Activated naive CD8-positive, alpha-beta T cell (primary cell): Measurements from ENCODE around the gene MCRIP2.
"Not testable (repeated sequence)": the region's sequence is repeated elsewhere in the genome, so short reads cannot be mapped to it uniquely, and the experiment has no call there.

ENCODE experiments used
- H3K27ac Mint-ChIP-seq: one replicate; pipeline ENCODE4 v1.8.0; 2021; ENCODE audit warnings: mixed read lengths
- H3K27me3 Mint-ChIP-seq: one replicate; pipeline ENCODE4 v1.8.0; 2021; ENCODE audit warnings: mixed read lengths
- H3K36me3 Mint-ChIP-seq: one replicate; pipeline ENCODE4 v1.8.0; 2021; ENCODE audit warnings: mixed read lengths
- H3K4me1 Mint-ChIP-seq: one replicate; pipeline ENCODE4 v1.8.0; 2021; ENCODE audit warnings: low read depth, mixed read lengths
- H3K4me3 Mint-ChIP-seq: one replicate; pipeline ENCODE4 v1.8.0; 2021; ENCODE audit warnings: mild to moderate bottlenecking, mixed read lengths
- H3K9me3 Mint-ChIP-seq: one replicate; pipeline ENCODE4 v1.8.0; 2021; ENCODE audit warnings: low read depth, mixed read lengths

The MCRIP2 gene, protein sequence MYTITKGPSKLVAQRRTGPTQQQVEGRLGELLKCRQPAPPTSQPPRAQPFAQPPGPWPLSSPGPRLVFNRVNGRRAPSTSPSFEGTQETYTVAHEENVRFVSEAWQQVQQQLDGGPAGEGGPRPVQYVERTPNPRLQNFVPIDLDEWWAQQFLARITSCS

DNA sequence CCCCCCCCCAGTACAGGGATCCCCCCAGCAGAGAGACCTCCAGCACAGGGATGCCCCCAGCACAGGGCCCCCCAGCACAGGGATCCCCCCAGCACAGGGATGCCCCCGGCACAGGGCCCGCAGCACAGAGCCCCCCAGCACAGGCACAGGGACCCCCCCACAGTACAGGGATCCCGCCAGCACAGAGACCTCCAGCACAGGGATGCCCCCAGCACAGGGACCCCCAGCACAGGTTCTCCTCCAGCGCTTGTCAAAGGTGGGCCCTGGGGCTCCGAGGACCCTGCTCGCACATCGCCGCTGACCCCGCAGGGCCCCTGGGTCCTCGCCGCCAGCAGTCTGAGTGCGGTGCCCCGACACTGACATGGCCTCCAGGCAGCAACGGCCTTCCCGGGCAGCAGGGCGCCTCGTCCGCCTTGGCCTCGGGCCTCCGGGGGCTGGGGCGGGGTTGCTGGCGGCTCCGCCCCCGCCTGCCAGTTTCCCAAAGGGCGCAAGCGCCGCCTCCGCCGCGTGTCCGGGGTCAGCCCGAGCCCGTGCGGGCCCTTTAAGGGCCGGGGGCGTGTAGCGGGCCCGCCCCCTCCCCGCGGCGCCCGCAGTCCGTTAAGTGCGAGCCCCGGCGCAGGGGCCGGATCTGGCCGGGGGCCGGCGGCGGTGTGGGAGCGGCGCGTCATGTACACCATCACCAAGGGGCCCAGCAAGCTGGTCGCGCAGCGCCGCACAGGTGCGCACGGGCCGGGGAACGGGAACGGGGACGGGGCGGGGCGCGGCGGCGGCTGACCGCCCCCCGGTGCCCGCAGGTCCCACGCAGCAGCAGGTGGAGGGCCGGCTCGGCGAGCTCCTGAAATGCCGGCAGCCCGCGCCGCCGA lies at the start of gene MCRIP2:
Gene MCRIP2, plus strand, starts transcription at position 503 of the 863 bp plus-strand sequence. Its CDS starts 164 bp downstream, at position 667.
- peak within 1 kb of the TSS; percentile 16 for H3K27ac Mint-ChIP-seq
- no peaks in the 10 kb centered on the region for H3K9me3 Mint-ChIP-seq
- no peaks in the 10 kb centered on the region for H3K27me3 Mint-ChIP-seq
- H3K4me1 Mint-ChIP-seq = peaks cover 17% of the 10 kb centered on the region
- peak within 1 kb of the TSS; percentile 78 for H3K4me3 Mint-ChIP-seq
- H3K36me3 Mint-ChIP-seq = no peaks in the 10 kb centered on the region

DNA sequence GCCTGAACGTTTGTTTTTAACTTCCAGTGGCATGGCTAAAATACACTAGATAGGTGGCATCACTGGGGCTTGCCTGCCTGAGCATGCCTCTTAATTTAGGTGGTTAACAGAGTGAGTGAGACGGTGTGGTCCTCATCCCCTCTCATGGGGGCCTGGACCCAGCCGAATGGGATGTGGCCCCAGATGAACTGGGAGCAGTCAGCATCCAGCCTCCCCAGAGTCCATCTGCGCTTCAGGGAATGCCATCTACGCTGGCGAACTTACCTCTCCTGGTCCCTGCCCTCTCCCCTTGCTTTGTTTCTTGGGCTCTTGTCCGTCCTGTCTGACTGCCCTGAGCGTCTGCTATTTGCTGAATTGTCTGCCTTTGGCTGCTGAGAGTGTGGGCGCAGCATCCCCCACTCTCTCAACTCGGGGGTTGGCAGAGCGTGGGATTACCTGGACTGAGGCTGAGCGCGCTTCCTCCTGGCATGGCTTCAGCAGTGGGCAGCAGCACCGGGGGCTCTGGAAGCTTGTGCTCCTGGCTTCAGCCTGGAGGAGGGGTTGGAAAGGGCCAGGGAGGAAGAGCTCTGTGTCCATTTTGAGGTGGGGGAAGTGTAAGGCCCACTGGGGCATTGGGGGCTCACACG lies 49.6 kb upstream of the MCRIP2 start:
- Mint-ChIP-seq H3K4me3 (peak overlapping the region; percentile 23), H3K27me3 (no peaks in the 10 kb centered on the region)

DNA sequence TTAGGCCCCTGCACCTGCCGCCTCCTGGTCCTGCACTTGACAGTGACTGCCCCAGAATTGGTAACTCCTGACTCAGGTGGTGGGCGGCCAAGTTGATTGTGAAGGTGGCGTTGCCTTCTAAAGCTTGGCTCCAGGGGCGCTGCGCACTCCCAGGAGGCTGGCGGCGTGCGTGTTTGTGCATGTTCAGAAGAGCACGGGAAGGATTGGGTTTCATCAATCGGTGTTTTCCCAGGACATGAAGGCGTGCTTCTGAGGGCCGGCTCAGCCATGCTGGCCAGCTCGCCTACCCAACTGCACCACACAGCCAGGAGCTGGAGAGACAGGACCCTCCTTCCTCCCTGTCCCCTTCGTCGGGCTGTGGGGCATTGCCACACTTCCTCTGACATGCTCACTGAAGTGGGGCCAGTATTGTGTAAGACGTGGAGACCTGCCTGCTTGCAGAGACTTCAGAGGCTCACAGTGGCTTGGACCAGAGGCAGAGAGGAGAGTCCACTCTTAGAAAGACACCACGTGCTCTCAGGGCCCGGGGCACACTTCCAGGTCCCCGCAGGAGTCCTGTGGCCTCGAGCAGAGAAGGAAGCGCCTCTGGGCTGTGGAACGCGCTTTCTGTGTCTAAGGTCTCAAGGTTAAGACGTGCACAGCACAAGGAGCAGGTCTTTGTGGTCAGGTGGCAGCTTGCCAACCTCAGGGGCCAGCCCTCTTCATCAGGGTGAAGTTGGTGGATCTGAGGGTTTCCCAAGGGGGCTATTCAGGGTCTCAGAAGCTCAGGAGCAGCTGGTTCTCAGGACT lies 48.9 kb upstream of the MCRIP2 start:
- H3K36me3 Mint-ChIP-seq = no peaks in the 10 kb centered on the region
- no peaks in the 10 kb centered on the region for H3K27me3 Mint-ChIP-seq
- H3K9me3 Mint-ChIP-seq = no peaks in the 10 kb centered on the region
- no peak overlapping the region for H3K4me3 Mint-ChIP-seq
- H3K27ac Mint-ChIP-seq = no peak overlapping the region
- H3K4me1 Mint-ChIP-seq = peaks cover 22% of the 10 kb centered on the region

More for the DNA sequence above, 49.6 kb upstream of the MCRIP2 start:
- H3K4me1 Mint-ChIP-seq = peaks cover 25% of the 10 kb centered on the region
- H3K27ac Mint-ChIP-seq = no peak overlapping the region
- H3K36me3 Mint-ChIP-seq = no peaks in the 10 kb centered on the region
- no peaks in the 10 kb centered on the region for H3K9me3 Mint-ChIP-seq

DNA sequence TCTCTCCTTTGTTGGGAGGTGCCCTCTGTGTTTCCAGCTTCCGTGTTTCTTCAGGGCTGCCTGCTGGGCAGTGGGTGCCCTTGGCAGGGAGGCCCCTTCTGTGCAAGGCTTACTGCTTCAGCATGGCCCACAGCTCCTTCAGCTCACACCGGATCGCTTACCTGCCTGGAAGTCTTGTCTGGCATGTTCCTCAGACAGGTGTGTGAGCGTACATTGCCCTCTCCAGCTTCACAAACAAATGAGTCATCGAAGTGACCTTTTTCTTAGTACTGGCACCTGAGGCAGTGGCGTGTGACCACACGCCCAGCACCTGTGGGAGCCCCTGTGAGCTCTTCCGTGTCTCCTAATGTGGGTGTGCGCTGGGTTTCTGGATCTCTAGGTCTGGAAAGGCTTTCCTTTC lies 48.2 kb upstream of the MCRIP2 start:
- Mint-ChIP-seq H3K27me3 (no peaks in the 10 kb centered on the region), H3K4me3 (no peak overlapping the region)

DNA sequence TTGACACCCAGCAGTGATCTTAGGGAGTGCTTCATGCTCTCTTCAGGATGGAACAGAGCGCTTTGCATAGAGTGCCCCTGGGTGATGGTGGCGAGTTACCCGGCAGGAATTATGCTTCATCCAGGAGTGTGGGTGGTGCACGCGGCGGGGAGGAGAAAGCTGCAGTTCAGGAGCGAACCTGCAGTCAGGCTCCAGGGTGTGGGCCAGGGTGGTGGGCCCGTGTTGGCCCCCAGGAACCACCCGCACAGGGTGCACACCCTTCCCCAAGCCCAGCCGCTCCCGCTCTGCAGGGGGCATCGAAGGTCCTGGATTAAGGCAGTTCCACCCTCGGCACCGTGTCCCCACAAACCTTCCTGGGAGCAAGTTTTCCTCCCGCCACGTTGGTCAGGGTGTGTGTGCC lies 47.8 kb upstream of the MCRIP2 start:
- Mint-ChIP-seq H3K4me1 (peaks cover 18% of the 10 kb centered on the region), H3K27me3 (no peaks in the 10 kb centered on the region), H3K36me3 (no peaks in the 10 kb centered on the region), H3K9me3 (no peaks in the 10 kb centered on the region), H3K27ac (no peak overlapping the region), H3K4me3 (no peak overlapping the region)

More for the DNA sequence above, 48.2 kb upstream of the MCRIP2 start:
- Mint-ChIP-seq H3K27ac (no peak overlapping the region), H3K9me3 (no peaks in the 10 kb centered on the region), H3K4me1 (peaks cover 19% of the 10 kb centered on the region), H3K36me3 (no peaks in the 10 kb centered on the region)

DNA sequence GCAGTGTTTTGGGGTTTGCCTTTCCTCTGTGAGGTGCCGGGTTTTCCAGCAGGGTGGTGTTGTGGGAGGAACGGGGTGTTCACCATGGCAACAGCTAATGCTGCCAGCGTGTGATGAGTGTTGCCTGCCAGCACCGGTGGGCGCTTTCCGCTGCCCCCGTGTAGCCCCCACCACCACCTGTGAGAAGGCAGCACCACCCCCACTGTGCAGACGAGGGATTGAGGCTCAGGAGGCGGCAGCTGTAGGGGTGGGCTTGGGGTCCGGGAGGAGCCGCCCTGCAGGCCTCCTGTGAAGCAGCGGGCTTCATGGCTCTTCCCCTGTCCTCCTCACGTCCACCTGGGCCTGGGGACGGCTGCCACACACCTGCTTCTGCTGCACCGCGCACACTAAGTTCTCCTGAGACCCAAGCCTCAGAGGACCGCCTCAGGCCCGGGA lies 46.5 kb upstream of the MCRIP2 start:
- Mint-ChIP-seq H3K9me3 (no peaks in the 10 kb centered on the region), H3K4me3 (no peak overlapping the region), H3K36me3 (no peaks in the 10 kb centered on the region), H3K4me1 (peaks cover 18% of the 10 kb centered on the region), H3K27ac (no peak overlapping the region), H3K27me3 (no peaks in the 10 kb centered on the region)

DNA sequence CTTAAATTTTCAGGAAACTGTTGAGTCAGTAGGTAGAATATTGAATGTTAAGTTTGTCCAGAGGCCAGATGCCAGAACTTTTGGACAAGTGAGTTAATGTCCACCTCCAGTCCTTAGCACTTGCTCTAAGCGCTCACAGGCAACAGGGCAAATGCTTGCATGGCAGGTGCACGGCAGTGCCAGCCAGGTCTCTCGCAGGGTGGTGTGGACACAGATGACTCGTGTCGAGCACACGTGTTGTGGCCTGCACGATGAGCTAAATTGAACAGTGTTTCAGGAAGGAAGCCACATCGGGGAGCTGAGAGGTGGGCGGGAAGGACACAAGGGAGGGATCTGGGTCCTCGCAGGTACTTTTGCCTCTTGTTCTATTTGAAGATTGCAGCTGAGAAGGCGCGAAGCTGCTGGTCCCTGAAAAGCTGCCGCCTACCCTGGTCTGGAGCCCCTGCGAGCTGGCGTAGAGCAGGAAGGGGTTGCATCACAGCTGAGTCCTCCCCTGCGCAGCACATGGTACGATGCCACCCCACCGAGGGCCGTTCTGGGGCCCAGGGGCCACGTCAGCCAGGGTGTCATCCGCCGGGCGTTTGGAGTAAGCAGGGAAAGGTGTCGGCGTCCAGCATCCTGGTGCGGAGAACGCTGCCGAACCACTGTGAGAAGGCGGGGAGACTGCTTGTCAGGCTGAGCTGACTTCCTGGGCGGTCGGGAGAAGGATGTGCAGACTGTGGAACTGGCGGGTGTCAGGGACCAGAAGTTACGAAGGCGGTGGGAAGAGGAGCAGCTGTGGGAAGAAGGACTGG lies 45.5 kb upstream of the MCRIP2 start:
- Mint-ChIP-seq H3K4me3 (no peak overlapping the region), H3K27ac (no peak overlapping the region), H3K27me3 (no peaks in the 10 kb centered on the region), H3K9me3 (no peaks in the 10 kb centered on the region), H3K36me3 (no peaks in the 10 kb centered on the region), H3K4me1 (peaks cover 13% of the 10 kb centered on the region)

DNA sequence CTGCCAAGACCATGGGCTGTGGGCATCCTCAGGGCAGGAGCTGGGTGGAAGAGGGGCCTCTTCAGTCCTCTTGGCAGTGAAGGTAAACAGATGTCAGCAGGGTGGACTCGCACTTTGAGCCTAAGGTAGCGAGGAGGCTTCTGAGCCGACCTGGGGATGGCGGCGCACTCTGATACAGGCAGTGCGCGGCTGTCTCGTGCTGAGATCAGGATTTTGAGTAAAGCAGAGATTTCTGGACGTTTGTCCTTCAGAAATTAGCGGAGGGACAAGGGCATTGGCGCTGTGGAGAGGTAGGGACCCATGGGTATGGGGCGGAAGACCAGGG lies 44.9 kb upstream of the MCRIP2 start:
- no peak overlapping the region for H3K27ac Mint-ChIP-seq
- H3K4me1 Mint-ChIP-seq = peaks cover 10% of the 10 kb centered on the region
- no peaks in the 10 kb centered on the region for H3K9me3 Mint-ChIP-seq
- no peaks in the 10 kb centered on the region for H3K27me3 Mint-ChIP-seq
- no peaks in the 10 kb centered on the region for H3K36me3 Mint-ChIP-seq
- H3K4me3 Mint-ChIP-seq = no peak overlapping the region

DNA sequence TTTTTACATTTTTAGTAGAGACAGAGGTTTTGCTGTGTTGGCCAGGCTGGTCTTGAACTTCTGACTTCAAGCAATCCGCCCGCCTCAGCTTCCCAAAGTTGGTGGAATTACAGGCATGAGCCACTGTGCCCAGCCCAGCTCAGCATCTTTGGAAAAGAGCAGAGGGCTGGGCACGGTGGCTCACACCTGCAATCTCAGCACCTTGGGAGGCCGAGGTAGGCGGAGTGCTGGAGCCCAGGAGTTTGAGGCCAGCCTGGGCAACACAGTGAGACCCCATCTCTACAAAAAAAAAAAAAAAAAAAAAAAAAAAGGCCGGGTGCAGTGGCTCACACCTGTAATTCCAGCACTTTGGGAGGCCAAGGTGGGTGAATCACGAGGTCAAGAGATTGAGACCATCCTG lies 44.0 kb upstream of the MCRIP2 start:
- not testable (repeated sequence) for H3K9me3 Mint-ChIP-seq, H3K27ac Mint-ChIP-seq, H3K4me1 Mint-ChIP-seq, H3K36me3 Mint-ChIP-seq, H3K27me3 Mint-ChIP-seq, H3K4me3 Mint-ChIP-seq

DNA sequence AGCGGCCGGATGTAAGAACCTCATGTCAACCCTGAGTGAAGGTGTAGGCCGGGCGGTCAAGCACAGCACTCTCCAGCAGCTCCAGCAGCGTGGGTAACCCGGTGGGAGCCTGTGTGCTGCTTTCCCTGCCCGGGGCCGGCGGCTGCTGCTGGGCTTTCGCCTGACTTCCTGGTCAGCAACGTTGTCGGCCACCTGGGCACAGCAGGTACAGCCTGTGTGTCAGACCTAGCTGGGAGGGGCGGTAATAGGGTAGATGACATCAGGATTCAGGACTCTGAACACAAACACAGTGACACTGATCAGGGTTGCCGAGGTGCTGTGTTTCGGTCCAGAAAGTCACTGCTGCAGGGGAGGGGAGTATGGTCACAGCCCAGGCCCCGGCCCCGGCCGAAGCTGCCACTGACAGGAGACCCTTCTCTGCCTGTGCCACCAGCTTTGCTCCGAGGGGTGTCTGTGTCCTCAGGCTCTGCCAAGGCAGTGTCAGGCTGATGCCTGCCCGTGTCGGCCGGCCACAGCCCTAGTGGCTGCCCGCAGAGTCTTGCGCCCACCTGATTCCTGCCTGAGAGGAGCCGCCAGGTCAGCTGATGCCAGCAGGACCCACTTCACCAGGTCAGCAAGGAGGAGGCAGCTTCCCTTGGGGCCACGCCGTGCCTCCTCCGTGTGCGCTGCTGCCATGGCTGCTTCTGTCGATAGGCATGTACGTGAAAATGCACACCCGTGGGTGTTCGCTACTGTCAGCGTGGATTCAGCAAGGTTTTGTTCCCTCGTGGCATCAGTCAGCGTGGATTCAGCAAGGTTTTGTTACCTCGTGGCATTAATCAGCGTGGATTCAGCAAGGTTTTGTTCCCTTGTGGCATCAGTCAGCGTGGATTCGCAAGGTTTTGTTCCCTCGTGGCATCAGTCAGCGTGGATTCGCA lies 42.5 kb upstream of the MCRIP2 start:
- Mint-ChIP-seq H3K36me3 (no peaks in the 10 kb centered on the region), H3K27me3 (no peaks in the 10 kb centered on the region), H3K4me1 (peaks cover 16% of the 10 kb centered on the region), H3K27ac (no peak overlapping the region), H3K4me3 (no peak overlapping the region), H3K9me3 (no peaks in the 10 kb centered on the region)

DNA sequence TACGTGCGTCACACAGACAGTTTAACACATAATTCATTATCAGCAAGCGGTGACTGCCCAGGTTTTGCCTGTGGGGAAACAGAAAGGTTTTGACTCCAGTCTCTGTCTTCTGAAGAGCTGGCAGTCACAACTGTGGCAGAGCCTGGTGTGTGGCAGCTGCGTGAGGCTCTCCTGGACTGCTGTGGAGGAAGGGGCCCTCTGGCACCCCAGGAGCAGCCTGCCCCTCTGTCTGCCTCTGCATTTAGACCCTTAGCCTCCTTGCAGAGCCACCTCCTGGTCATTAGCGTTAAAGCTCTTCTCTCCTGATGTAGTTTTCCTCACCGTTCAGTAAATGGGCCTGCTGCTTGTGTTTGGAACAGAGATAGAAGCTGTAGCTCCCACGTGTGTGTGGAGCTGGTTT lies 40.8 kb upstream of the MCRIP2 start:
- Mint-ChIP-seq H3K9me3 (no peaks in the 10 kb centered on the region), H3K4me3 (no peak overlapping the region), H3K27me3 (no peaks in the 10 kb centered on the region), H3K4me1 (peaks cover 15% of the 10 kb centered on the region), H3K36me3 (no peaks in the 10 kb centered on the region), H3K27ac (no peak overlapping the region)

DNA sequence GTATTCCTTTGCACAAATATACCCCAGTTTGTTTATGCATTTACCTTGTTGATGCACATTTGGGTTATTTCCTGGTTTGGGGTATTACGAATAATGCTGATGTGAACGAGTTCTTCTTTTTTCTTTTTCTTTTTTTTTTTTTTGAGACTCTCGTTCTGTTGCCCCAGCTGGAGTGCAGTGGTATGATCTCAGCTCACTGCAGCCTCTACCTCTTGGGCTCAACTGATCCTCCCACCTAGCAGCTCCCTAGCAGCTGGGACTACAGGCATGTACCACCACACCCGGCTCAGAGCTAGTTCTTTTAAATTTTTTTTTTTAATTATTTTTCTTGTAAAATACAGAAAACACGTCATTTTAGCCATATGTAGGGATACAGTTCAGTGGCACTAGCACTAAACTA lies 37.7 kb upstream of the MCRIP2 start:
- no peak overlapping the region for H3K27ac Mint-ChIP-seq
- no peaks in the 10 kb centered on the region for H3K36me3 Mint-ChIP-seq
- peaks cover 15% of the 10 kb centered on the region for H3K4me1 Mint-ChIP-seq
- no peak overlapping the region for H3K4me3 Mint-ChIP-seq
- H3K27me3 Mint-ChIP-seq = no peaks in the 10 kb centered on the region
- H3K9me3 Mint-ChIP-seq = no peaks in the 10 kb centered on the region

DNA sequence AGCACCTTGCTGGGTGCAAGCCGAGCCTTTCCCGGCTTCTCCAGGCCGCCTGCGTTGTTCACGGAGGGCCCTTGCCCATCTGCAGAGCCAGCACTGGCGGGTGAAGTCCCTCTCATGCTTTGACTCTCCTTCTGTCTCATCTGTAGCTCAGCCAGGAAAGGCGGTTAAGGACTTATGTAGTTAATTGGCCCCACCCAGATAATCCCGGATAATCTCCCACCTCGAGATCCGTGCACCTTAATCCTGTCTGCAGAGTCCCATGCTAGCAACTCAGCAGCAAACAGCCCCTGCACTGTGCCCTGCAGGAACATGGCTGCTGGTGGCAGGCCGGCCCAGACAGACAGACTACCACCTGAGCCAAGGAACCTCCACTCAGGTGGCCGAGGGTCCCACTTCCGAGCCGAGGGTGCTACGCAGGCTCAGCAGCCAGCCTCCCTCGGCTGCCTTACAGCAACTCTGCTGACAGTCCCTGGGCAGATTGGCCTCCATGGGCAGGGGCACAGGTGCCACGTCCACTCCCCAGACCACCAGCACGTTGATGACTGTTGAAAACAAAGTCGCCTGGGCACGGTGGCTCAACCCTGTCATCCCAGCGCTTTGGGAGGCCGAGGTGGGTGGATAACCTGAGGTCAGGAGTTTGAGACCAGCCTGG lies 34.8 kb upstream of the MCRIP2 start:
- no peaks in the 10 kb centered on the region for H3K36me3 Mint-ChIP-seq
- peaks cover 16% of the 10 kb centered on the region for H3K4me1 Mint-ChIP-seq
- no peaks in the 10 kb centered on the region for H3K9me3 Mint-ChIP-seq
- H3K27me3 Mint-ChIP-seq = no peaks in the 10 kb centered on the region
- H3K4me3 Mint-ChIP-seq = no peak overlapping the region
- H3K27ac Mint-ChIP-seq = no peak overlapping the region
